ENCODE results near the gene RNF187.

Gene RNF187

DNA sequence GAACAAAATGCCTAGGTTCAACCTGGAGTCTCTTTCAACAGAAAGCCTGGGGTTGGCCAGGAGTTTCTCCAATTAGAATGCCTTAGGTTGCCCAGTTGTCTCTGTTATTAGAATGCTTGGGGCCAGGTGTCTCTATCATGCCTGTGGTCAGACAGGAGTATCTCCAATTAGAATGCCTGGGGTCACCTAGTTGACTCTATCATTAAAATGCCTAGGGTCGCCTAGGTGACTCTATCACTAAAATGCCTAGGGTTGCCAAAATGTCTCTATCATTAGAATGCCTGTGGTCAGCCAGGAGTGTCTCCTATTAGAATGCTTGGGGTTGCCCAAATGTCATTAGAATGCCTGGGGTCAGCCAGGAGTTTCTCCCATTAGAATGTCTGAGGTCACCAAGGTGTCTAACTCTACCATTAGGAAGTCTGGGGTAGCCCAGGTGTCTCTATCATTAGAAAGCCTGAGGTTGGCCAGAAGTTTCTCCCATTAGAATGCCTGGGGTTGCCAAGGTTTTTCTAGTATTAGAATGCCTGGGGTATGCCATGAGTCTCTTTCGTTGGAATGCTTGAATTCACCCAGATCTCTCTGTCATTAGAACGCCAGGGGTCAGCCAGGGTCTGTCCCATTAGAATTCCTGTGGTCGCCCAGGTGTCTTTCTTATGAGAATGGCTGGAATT lies 57.9 kb downstream of the RNF187 start:
- no peak for DNase-seq (ENCODE audit: low spot score)

Data from AG20443 (cell line).